SK-N-SH treated with all-trans-retinoic acid at 6 μM for 48 hours (cell line): ENCODE results near the gene FHIP2A.

Source experiments
- ATAC-seq: fragments of 200-7000 bp; cut with Tn5 transposase; 3 replicates; pipeline ENCODE4 v1.9.1; 2020; ENCODE audit warnings: mild to moderate bottlenecking, moderate library complexity
- ARNTL ChIP-seq: fragments of 450-650 bp; formaldehyde crosslinking; IDR thresholded peaks from 2 replicates; pipeline ENCODE4 v1.5.0; 2020; ENCODE audit warnings: low read depth, mild to moderate bottlenecking, moderate library complexity, borderline replicate concordance
- BACH2 ChIP-seq: fragments of 250-450 bp; sonication (Bioruptor Pico); IDR thresholded peaks from 2 replicates; pipeline ENCODE4 v1.9.0; 2021; ENCODE audit warnings: mild to moderate bottlenecking, borderline replicate concordance
- CSDC2 ChIP-seq: fragments of 250-450 bp; sonication (Bioruptor Pico); IDR thresholded peaks from 2 replicates; pipeline ENCODE4 v1.5.0; 2020; ENCODE audit warnings: mild to moderate bottlenecking, moderate library complexity
- ESRRG ChIP-seq: fragments of 250-450 bp; sonication (Bioruptor Pico); IDR thresholded peaks from 2 replicates; pipeline ENCODE4 v1.6.1; 2021; ENCODE audit warnings: mild to moderate bottlenecking
- GLIS3 ChIP-seq: fragments of 250-450 bp; sonication (Bioruptor Pico); IDR thresholded peaks from 2 replicates; pipeline ENCODE4 v1.5.0; 2020; ENCODE audit warnings: mild to moderate bottlenecking, moderate library complexity
- ISL1 ChIP-seq: fragments of 250-450 bp; sonication (Bioruptor Pico); IDR thresholded peaks from 2 replicates; pipeline ENCODE4 v2.1.2; 2022; ENCODE audit warnings: mild to moderate bottlenecking, moderate library complexity
- OSR1 ChIP-seq: fragments of 250-450 bp; sonication (Bioruptor Pico); IDR thresholded peaks from 2 replicates; pipeline ENCODE4 v1.8.0; 2022; ENCODE audit warnings: moderate library complexity, mild to moderate bottlenecking, inconsistent platforms
- PPARA ChIP-seq: fragments of 250-450 bp; sonication (Bioruptor Pico); IDR thresholded peaks from 2 replicates; pipeline ENCODE4 v1.5.0; 2020; ENCODE audit warnings: mild to moderate bottlenecking, borderline replicate concordance
- RARB ChIP-seq: fragments of 250-450 bp; sonication (Bioruptor Pico); IDR thresholded peaks from 2 replicates; pipeline ENCODE4 v1.8.0; 2021; ENCODE audit warnings: mild to moderate bottlenecking, moderate library complexity
- SNAI2 ChIP-seq: fragments of 250-450 bp; sonication (Bioruptor Pico); IDR thresholded peaks from 2 replicates; pipeline ENCODE4 v1.5.0; 2020; ENCODE audit warnings: mild to moderate bottlenecking, moderate library complexity
- TCF4 ChIP-seq: fragments of 250-450 bp; sonication (Bioruptor Pico); IDR thresholded peaks from 2 replicates; pipeline ENCODE4 v1.8.0; 2021; ENCODE audit warnings: mild to moderate bottlenecking, moderate library complexity, borderline replicate concordance
- TOX ChIP-seq: fragments of 250-450 bp; sonication (Bioruptor Pico); IDR thresholded peaks from 2 replicates; pipeline ENCODE4 v1.8.0; 2021; ENCODE audit warnings: mild to moderate bottlenecking, moderate library complexity, borderline replicate concordance
- ZC3H10 ChIP-seq: fragments of 250-450 bp; sonication (Bioruptor Pico); IDR thresholded peaks from 2 replicates; pipeline ENCODE4 v1.5.1; 2021; ENCODE audit warnings: mild to moderate bottlenecking, moderate library complexity
- ZFP3 ChIP-seq: fragments of 250-450 bp; sonication (Bioruptor Pico); IDR thresholded peaks from 2 replicates; pipeline ENCODE4 v1.5.0; 2020; ENCODE audit warnings: mild to moderate bottlenecking, moderate library complexity
- ZFP30 ChIP-seq: fragments of 450-650 bp; formaldehyde crosslinking; IDR thresholded peaks from 2 replicates; pipeline ENCODE4 v1.5.0; 2022; ENCODE audit warnings: mild to moderate bottlenecking, moderate library complexity
- ZNF565 ChIP-seq: fragments of 450-650 bp; formaldehyde crosslinking; conservative IDR thresholded peaks from 2 replicates; pipeline ENCODE4 v1.5.0; 2020; ENCODE audit warnings: low read depth, mild to moderate bottlenecking, moderate library complexity
- ZNF70 ChIP-seq: fragments of 450-650 bp; formaldehyde crosslinking; IDR thresholded peaks from 2 replicates; pipeline ENCODE4 v1.5.0; 2020; ENCODE audit warnings: mild to moderate bottlenecking, moderate library complexity
- ZNF8 ChIP-seq: fragments of 450-650 bp; formaldehyde crosslinking; IDR thresholded peaks from 2 replicates; pipeline ENCODE4 v1.5.0; 2020; ENCODE audit warnings: mild to moderate bottlenecking, moderate library complexity
- TF ChIP-seq, protein P1 (sequence below): fragments of 250-450 bp; sonication (Bioruptor Pico); IDR thresholded peaks from 2 replicates; pipeline ENCODE4 v1.8.0; 2021; ENCODE audit warnings: low read depth, mild to moderate bottlenecking, moderate library complexity, borderline replicate concordance
- TF ChIP-seq, protein P2 (sequence below): fragments of 250-450 bp; sonication (Bioruptor Pico); IDR thresholded peaks from 2 replicates; pipeline ENCODE4 v1.5.1; 2021; ENCODE audit warnings: mild to moderate bottlenecking, moderate library complexity
- TF ChIP-seq, protein P3 (sequence below): fragments of 250-450 bp; sonication (Bioruptor Pico); IDR thresholded peaks from 2 replicates; pipeline ENCODE4 v1.5.0; 2020; ENCODE audit warnings: mild to moderate bottlenecking, moderate library complexity
- TF ChIP-seq, protein P4 (sequence below): fragments of 250-450 bp; sonication (Bioruptor Pico); IDR thresholded peaks from 2 replicates; pipeline ENCODE4 v1.5.1; 2020; ENCODE audit warnings: low read depth, mild to moderate bottlenecking, moderate library complexity
- TF ChIP-seq, protein P5 (sequence below): fragments of 250-450 bp; sonication (Bioruptor Pico); IDR thresholded peaks from 2 replicates; pipeline ENCODE4 v1.8.0; 2020; ENCODE audit warnings: mild to moderate bottlenecking, moderate library complexity, borderline replicate concordance

FHIP2A gene

DNA sequence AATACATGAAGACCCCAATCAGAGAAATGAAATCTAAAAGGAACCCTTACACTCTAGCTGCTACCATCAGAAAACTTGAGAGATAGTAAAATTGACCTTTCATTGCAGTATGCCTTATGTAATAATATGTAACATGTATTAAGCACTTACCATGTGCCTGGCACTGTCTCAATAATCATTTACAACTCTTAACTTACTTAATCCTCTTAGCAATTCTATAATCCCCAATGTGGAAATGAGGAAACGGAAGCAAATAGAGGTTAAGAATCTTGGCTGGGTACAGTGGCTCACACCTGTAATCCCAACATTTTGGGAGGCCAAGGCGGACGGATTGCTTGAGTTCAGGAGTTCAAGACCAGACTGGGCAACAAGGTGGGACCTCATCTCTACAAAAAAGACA is 29.8 kb upstream of the FHIP2A start:
- TF ChIP-seq ZNF8 (CRISPR knock-in tag), result no peak
- TF ChIP-seq ISL1 (CRISPR knock-in tag), result no peak
- no peak for TF ChIP-seq RARB (CRISPR knock-in tag)
- TF ChIP-seq ZC3H10 (CRISPR knock-in tag), result no peak
- TF ChIP-seq GLIS3, result no peak
- TF ChIP-seq ARNTL (CRISPR knock-in tag), result no peak
- no peak for TF ChIP-seq TOX (CRISPR knock-in tag)
- TF ChIP-seq, protein P1, sequence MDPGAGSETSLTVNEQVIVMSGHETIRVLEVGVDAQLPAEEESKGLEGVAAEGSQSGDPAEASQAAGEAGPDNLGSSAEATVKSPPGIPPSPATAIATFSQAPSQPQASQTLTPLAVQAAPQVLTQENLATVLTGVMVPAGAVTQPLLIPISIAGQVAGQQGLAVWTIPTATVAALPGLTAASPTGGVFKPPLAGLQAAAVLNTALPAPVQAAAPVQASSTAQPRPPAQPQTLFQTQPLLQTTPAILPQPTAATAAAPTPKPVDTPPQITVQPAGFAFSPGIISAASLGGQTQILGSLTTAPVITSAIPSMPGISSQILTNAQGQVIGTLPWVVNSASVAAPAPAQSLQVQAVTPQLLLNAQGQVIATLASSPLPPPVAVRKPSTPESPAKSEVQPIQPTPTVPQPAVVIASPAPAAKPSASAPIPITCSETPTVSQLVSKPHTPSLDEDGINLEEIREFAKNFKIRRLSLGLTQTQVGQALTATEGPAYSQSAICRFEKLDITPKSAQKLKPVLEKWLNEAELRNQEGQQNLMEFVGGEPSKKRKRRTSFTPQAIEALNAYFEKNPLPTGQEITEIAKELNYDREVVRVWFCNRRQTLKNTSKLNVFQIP (CRISPR knock-in tag), result no peak

DNA sequence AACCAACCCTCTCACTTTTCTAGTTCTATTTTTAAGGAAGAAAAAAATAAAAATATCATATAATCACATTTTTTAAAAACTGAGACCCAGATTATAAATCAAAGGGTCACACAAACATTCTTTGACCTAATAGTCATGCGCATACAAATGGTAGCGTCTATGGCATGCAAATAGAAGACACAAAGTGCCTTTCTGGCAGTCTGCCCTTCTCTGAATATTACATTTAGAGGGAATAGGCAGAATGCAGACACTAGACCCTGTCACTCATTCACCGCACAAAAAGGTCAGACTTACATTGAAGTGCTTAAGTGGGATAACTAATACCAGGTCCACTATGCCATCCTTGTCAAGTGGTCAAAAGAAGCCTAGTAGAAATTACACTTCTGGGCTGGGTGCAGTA is 26.5 kb upstream of the FHIP2A start:
- TF ChIP-seq, protein P2, sequence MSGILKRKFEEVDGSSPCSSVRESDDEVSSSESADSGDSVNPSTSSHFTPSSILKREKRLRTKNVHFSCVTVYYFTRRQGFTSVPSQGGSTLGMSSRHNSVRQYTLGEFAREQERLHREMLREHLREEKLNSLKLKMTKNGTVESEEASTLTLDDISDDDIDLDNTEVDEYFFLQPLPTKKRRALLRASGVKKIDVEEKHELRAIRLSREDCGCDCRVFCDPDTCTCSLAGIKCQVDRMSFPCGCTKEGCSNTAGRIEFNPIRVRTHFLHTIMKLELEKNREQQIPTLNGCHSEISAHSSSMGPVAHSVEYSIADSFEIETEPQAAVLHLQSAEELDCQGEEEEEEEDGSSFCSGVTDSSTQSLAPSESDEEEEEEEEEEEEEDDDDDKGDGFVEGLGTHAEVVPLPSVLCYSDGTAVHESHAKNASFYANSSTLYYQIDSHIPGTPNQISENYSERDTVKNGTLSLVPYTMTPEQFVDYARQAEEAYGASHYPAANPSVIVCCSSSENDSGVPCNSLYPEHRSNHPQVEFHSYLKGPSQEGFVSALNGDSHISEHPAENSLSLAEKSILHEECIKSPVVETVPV (CRISPR knock-in tag), result no peak
- TF ChIP-seq PPARA (CRISPR knock-in tag) (no peak), ARNTL (CRISPR knock-in tag) (no peak), CSDC2 (CRISPR knock-in tag) (no peak), ZNF565 (CRISPR knock-in tag) (no peak), TOX (CRISPR knock-in tag) (peak; percentile 60; the same call in 1 of the 2 replicates), GLIS3 (no peak), ZNF70 (CRISPR knock-in tag) (no peak), OSR1 (CRISPR knock-in tag) (no peak), SNAI2 (no peak), ZFP3 (no peak), ZFP30 (CRISPR knock-in tag) (no peak), RARB (CRISPR knock-in tag) (no peak), ZC3H10 (CRISPR knock-in tag) (0 out of 2 replicates have a peak, but pooled peaks have one; percentile 24), BACH2 (CRISPR knock-in tag) (no peak), ISL1 (CRISPR knock-in tag) (peak; percentile 100), ESRRG (CRISPR knock-in tag) (no peak; the same call in 1 of the 2 replicates), TCF4 (no peak), ZNF8 (CRISPR knock-in tag) (no peak)
- TF ChIP-seq, protein P3, sequence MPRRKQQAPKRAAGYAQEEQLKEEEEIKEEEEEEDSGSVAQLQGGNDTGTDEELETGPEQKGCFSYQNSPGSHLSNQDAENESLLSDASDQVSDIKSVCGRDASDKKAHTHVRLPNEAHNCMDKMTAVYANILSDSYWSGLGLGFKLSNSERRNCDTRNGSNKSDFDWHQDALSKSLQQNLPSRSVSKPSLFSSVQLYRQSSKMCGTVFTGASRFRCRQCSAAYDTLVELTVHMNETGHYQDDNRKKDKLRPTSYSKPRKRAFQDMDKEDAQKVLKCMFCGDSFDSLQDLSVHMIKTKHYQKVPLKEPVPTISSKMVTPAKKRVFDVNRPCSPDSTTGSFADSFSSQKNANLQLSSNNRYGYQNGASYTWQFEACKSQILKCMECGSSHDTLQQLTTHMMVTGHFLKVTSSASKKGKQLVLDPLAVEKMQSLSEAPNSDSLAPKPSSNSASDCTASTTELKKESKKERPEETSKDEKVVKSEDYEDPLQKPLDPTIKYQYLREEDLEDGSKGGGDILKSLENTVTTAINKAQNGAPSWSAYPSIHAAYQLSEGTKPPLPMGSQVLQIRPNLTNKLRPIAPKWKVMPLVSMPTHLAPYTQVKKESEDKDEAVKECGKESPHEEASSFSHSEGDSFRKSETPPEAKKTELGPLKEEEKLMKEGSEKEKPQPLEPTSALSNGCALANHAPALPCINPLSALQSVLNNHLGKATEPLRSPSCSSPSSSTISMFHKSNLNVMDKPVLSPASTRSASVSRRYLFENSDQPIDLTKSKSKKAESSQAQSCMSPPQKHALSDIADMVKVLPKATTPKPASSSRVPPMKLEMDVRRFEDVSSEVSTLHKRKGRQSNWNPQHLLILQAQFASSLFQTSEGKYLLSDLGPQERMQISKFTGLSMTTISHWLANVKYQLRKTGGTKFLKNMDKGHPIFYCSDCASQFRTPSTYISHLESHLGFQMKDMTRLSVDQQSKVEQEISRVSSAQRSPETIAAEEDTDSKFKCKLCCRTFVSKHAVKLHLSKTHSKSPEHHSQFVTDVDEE (CRISPR knock-in tag), result peak; percentile 48; the same call in 1 of the 2 replicates
- TF ChIP-seq, protein P4, sequence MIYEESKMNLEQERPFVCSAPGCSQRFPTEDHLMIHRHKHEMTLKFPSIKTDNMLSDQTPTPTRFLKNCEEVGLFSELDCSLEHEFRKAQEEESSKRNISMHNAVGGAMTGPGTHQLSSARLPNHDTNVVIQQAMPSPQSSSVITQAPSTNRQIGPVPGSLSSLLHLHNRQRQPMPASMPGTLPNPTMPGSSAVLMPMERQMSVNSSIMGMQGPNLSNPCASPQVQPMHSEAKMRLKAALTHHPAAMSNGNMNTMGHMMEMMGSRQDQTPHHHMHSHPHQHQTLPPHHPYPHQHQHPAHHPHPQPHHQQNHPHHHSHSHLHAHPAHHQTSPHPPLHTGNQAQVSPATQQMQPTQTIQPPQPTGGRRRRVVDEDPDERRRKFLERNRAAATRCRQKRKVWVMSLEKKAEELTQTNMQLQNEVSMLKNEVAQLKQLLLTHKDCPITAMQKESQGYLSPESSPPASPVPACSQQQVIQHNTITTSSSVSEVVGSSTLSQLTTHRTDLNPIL (CRISPR knock-in tag), result peak; percentile 54; the same call in 1 of the 2 replicates
- TF ChIP-seq, protein P5, sequence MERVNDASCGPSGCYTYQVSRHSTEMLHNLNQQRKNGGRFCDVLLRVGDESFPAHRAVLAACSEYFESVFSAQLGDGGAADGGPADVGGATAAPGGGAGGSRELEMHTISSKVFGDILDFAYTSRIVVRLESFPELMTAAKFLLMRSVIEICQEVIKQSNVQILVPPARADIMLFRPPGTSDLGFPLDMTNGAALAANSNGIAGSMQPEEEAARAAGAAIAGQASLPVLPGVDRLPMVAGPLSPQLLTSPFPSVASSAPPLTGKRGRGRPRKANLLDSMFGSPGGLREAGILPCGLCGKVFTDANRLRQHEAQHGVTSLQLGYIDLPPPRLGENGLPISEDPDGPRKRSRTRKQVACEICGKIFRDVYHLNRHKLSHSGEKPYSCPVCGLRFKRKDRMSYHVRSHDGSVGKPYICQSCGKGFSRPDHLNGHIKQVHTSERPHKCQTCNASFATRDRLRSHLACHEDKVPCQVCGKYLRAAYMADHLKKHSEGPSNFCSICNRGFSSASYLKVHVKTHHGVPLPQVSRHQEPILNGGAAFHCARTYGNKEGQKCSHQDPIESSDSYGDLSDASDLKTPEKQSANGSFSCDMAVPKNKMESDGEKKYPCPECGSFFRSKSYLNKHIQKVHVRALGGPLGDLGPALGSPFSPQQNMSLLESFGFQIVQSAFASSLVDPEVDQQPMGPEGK (CRISPR knock-in tag), result peak; percentile 73; the same call in 1 of the 2 replicates
- TF ChIP-seq, protein P1 (CRISPR knock-in tag), result no peak
- ATAC-seq, result peak; percentile 97

More for the DNA sequence above, 29.8 kb upstream of the FHIP2A start:
- no peak for ATAC-seq
